Heart right ventricle (tissue), 16 donors: Measurements from ENCODE around the gene IFI6. TPM values are rescaled to one million over a fixed set of nuclear protein-coding genes. Genes with fewer than 3 reads are reported as not detected.

Experiments used
- ATAC-seq, 8 donors: fragments of 200-7000 bp; cut with Tn5 transposase; one replicate each; pipeline ENCODE4 v1.9.1; 2020; ENCODE audit warnings: mild to moderate bottlenecking in 8 of 8, moderate library complexity in 8 of 8, moderate number of reproducible peaks in 1 of 8
- DNase-seq, 2 donors: peaks; one replicate each; pipeline ENCODE4 v3.0.0-alpha.2; 2020
- H3K27ac ChIP-seq, 10 donors: fragments of 200-600 bp; sonication (generic) in 2 of 10; one replicate each; pipeline versions ENCODE4 v1.5.0 to v1.8.0; 2020 to 2022; ENCODE audit warnings: mild to moderate bottlenecking in 3 of 10
- H3K27me3 ChIP-seq, 7 donors: fragments of 200-600 bp; one replicate each; pipeline ENCODE4 v1.8.0; 2021 to 2022; ENCODE audit warnings: mild to moderate bottlenecking in 2 of 7
- H3K36me3 ChIP-seq, 9 donors: fragments of 200-600 bp; sonication (generic) in 1 of 9; one replicate each; pipeline versions ENCODE4 v1.5.0 to v1.8.0; 2020 to 2022; ENCODE audit warnings: mild to moderate bottlenecking in 2 of 9
- H3K4me1 ChIP-seq, 9 donors: fragments of 200-600 bp; sonication (generic) in 1 of 9; one replicate each; pipeline versions ENCODE4 v1.5.0 to v1.8.0; 2020 to 2022; ENCODE audit warnings: mild to moderate bottlenecking in 4 of 9
- H3K4me3 ChIP-seq, 10 donors: fragments of 200-600 bp; sonication (generic) in 2 of 10; one replicate each; pipeline versions ENCODE4 v1.5.0 to v1.8.0; 2020 to 2022; ENCODE audit warnings: mild to moderate bottlenecking in 7 of 10, moderate library complexity in 2 of 10
- H3K9me3 ChIP-seq, 11 donors: fragments of 200-600 bp in 10 of 11; sonication (generic) in 2 of 11; one replicate each; pipeline versions ENCODE4 v1.5.0 to v1.8.0; 2013 to 2022; ENCODE audit warnings: mild to moderate bottlenecking in 2 of 11, control low read depth in 1 of 11, moderate library complexity in 1 of 11
- CTCF ChIP-seq, 9 donors: fragments of 200-600 bp; sonication (generic) in 2 of 9; IDR thresholded peaks; one replicate each; pipeline versions ENCODE4 v1.5.0 to v1.8.0; 2021 to 2022; ENCODE audit warnings: antibody characterized with exemption in 9 of 9, mild to moderate bottlenecking in 5 of 9, moderate library complexity in 1 of 9
- WGBS, 2 donors: extraction: QIAGEN DNeasy Blood & Tissue Kit; methylation state at CpG; one replicate each; pipeline ENCODE4 v1.1.7; 2013; ENCODE audit warnings: inconsistent platforms in 1 of 2; 5-methylcytosine and 5-hydroxymethylcytosine counted together
- intact Hi-C, 10 donors: fragments of 100-400 bp; cut with DNase I; formaldehyde crosslinking; loops; one replicate each; pipeline versions ENCODE4 v1.11.1 to v1.14.2; 2022
- polyA plus RNA-seq, 2 donors: library from polyadenylated mRNA; stranded (reverse); fragments of 200-250 nt; gene quantifications; one replicate each; pipeline ENCODE4 v1.2.3, GENCODE V29; 2013
- total RNA-seq, 10 donors: library from RNA; stranded (reverse); fragmentation: NEBNext Ultra II Directional in 3 of 10; extraction: Animal tissue kit (Norgen Biotek cat#: 25700) in 3 of 10; gene quantifications; one replicate each; pipeline versions ENCODE4 v1.2.1 to v1.2.4, GENCODE V29; 2021 to 2023
- donor health status: Arrhythmogenic right ventricular cardiomyopathy.
- donor health status: ischemic (EF 13 %, LVEDD 7.1; RV severe dilation, severe dysfunction).
- donor health status: healthy with polysubstance abuse.
- donor health status: DM: no; HTN: yes; CAD: no.
- donor health status: DM: no; HTN: no; CAD: no.
- donor health status: ischemic (EF 25% LVEDD 6.9; RV normal size, moderate dysfunction).
- donor health status: ischemic (EF 25% LVEDD 5.7; RV mildly dilated, moderate dysfunction).
- donor health status: healthy.
- donor health status: DM: yes; HTN: yes; CAD: no.
- donor health status: Ischemic cardiomyopathy.
- donor health status: ischemic (EF 35%, LVEDD 5.7; RV mildly dilated, moderate dysfunction).
- donor health status: nonischemic (EF 11% LVEDD 7.7; RV severe dilation, severe dysfunction).
- donor health status: DM: yes; HTN: yes; CAD: no.
- donor health status: PGD.
- donor health status: ischemic (EF 29% LVEDD 5.4; RV normal size, mild dysfunction).
- donor health status: nonischemic (EF 23%, LVEDD 6.1; RV moderate dilation, normal function).

Gene IFI6
- total and polyA plus RNA-seq, 12 donors: 24.2 to 143 (median 48.5) TPM

GRCh38 chr1:27656157-27656893, 15.7 kb downstream of the IFI6 start:
- no peaks in the 10 kb centered on the region for H3K27me3 ChIP-seq
- ATAC-seq: peak in 7 of 8 donors; percentile 25 to 57 (median 45)
- H3K4me3 ChIP-seq: no peak overlapping the region
- H3K9me3 ChIP-seq: no peaks in the 10 kb centered on the region
- peak; percentile 63 to 71 for DNase-seq
- intact Hi-C loops: no loop called here
- H3K27ac ChIP-seq: peak overlapping the region; percentile 19 to 89 (median 80)
- no peaks in the 10 kb centered on the region for H3K36me3 ChIP-seq
- H3K4me1 ChIP-seq: peaks cover 16 to 60% (median 43%) of the 10 kb centered on the region in 9 donors
- WGBS, 2 donors: 74 to 83% methylated on average over 7 of the region's 7 CpGs
- TF ChIP-seq CTCF (IDR thresholded peaks at IDR 0.05): no peak

GRCh38 chr1:27655151-27655937, 16.6 kb downstream of the IFI6 start:
- DNase-seq (no peak), ATAC-seq (peak in 2 of 8 donors; percentile 3 to 6)
- Histone ChIP-seq H3K4me3 (no peak overlapping the region), H3K4me1 (peaks cover 18 to 59% (median 45%) of the 10 kb centered on the region in 9 donors), H3K9me3 (no peaks in the 10 kb centered on the region), H3K27me3 (no peaks in the 10 kb centered on the region), H3K27ac (peak overlapping the region; percentile 19 to 89 (median 80)), H3K36me3 (no peaks in the 10 kb centered on the region)
- intact Hi-C loops: no loop called here
- TF ChIP-seq CTCF (IDR thresholded peaks at IDR 0.05): no peak
- WGBS, 2 donors: 42 to 51% methylated on average over 11 of the region's 11 CpGs

GRCh38 chr1:27652111-27652864, 19.7 kb downstream of the IFI6 start:
- WGBS, 2 donors: 89 to 94% methylated on average over 5 of the region's 5 CpGs
- Histone ChIP-seq H3K27ac (peak overlapping the region in 2 of 10 donors; percentile 53 to 89), H3K36me3 (no peaks in the 10 kb centered on the region), H3K4me1 (peaks cover 22 to 66% (median 48%) of the 10 kb centered on the region in 9 donors), H3K9me3 (no peaks in the 10 kb centered on the region), H3K27me3 (no peaks in the 10 kb centered on the region), H3K4me3 (no peak overlapping the region)
- TF ChIP-seq CTCF (IDR thresholded peaks at IDR 0.05): no peak
- intact Hi-C loops: no loop called here
- DNase-seq: no peak
- no peak for ATAC-seq
